HepG2 (cell line): ENCODE results near the gene NTM. TPM values are rescaled to one million over a fixed set of nuclear protein-coding genes. Genes with fewer than 3 reads are reported as not detected.

Source experiments
- ATAC-seq: fragments of 200-7000 bp; cut with Tn5 transposase; 3 replicates; pipeline ENCODE4 v1.9.1; 2020; ENCODE audit warnings: mild to moderate bottlenecking, moderate library complexity
- BruUV-seq: library from RNA; stranded (reverse); fragments of 400-500 nt; replicated peaks from 2 replicates; lab custom pipeline; 2021; lab: Mats Ljungman, UMichigan
- CTCF ChIA-PET: fragments of 300-600 bp; formaldehyde crosslinking; extraction: SDS; loops from one replicate; lab custom pipeline; 2021; ENCODE audit warnings: low total read pairs, inconsistent platforms, low intra/inter-chr PET ratio; lab: Yijun Ruan, JAX
- POLR2A ChIA-PET: fragments of 350-600 bp; sonication (Branson Sonifier 250); formaldehyde crosslinking; loops from one replicate; lab custom pipeline; 2020; ENCODE audit warnings: antibody characterized with exemption, inconsistent platforms; lab: Yijun Ruan, JAX
- DNase-seq: peaks from one replicate; pipeline ENCODE4 v3.0.0-alpha.2; 2015; ENCODE audit warnings: low spot score
- FAIRE-seq: peaks from 3 replicates; lab custom pipeline; 2011; peaks lifted over from hg19 to GRCh38; lab: Jason Lieb, UNC
- H2AFZ ChIP-seq: one replicate; pipeline ENCODE4 v1.6.1; 2011; ENCODE audit warnings: low read length, inconsistent platforms
- H3K27ac ChIP-seq: fragments of 300-600 bp; 3 replicates; pipeline ENCODE4 v1.8.0; 2011; ENCODE audit warnings: mixed run types, mild to moderate bottlenecking, mixed read lengths, low read length, inconsistent platforms; ENCODE audit not compliant: insufficient read depth; ENCODE audit errors: extremely low read length
- H3K27me3 ChIP-seq, 2 experiments: fragments of 200-600 bp in 1 of 2; 2 replicates in 1 of 2; 3 replicates in 1 of 2; pipeline versions ENCODE4 v1.6.0 to v1.8.0; 2011; ENCODE audit warnings: low read length in 2 of 2, mild to moderate bottlenecking in 2 of 2, moderate library complexity in 2 of 2, inconsistent platforms in 1 of 2; ENCODE audit not compliant: insufficient read depth in 2 of 2, control insufficient read depth in 1 of 2
- H3K36me3 ChIP-seq, 2 experiments: fragments of 200-600 bp in 1 of 2; replicated peaks in 1 of 2; 2 replicates in 1 of 2; 3 replicates in 1 of 2; pipeline versions ENCODE4 v1.5.1 to v1.8.0; 2011; ENCODE audit warnings: low read length in 2 of 2, inconsistent platforms in 1 of 2; ENCODE audit not compliant: insufficient read depth in 2 of 2, control insufficient read depth in 1 of 2
- H3K4me1 ChIP-seq: 2 replicates; pipeline ENCODE4 v1.5.1; 2012; ENCODE audit warnings: low read length, inconsistent platforms; ENCODE audit not compliant: insufficient read depth
- H3K4me2 ChIP-seq: 2 replicates; pipeline ENCODE4 v1.6.0; 2011; ENCODE audit warnings: low read depth, low read length, inconsistent platforms
- H3K4me3 ChIP-seq, 3 experiments: fragments of 200-600 bp in 1 of 3; sonication (generic), shearing (Covaris generic) in 1 of 3; replicated peaks in 1 of 3; 2 replicates each; pipeline ENCODE4 v1.5.1; 2011 to 2016; ENCODE audit warnings: low read length in 3 of 3, inconsistent platforms in 2 of 3, low read depth in 2 of 3, mild to moderate bottlenecking in 2 of 3, control low read depth in 1 of 3, mixed read lengths in 1 of 3; ENCODE audit not compliant: insufficient read depth in 1 of 3
- H3K79me2 ChIP-seq: one replicate; pipeline ENCODE4 v1.6.1; 2011; ENCODE audit warnings: low read length, inconsistent platforms; ENCODE audit not compliant: insufficient read depth
- H3K9ac ChIP-seq: 2 replicates; pipeline ENCODE4 v1.6.0; 2011; ENCODE audit warnings: mild to moderate bottlenecking, low read depth, low read length, inconsistent platforms; ENCODE audit not compliant: insufficient read depth
- H3K9me3 ChIP-seq: 2 replicates; pipeline ENCODE4 v1.5.1; 2012; ENCODE audit warnings: mild to moderate bottlenecking, low read length
- H4K20me1 ChIP-seq: 2 replicates; pipeline ENCODE4 v1.6.0; 2011; ENCODE audit warnings: inconsistent platforms, mild to moderate bottlenecking, low read length, moderate library complexity; ENCODE audit not compliant: insufficient read depth
- ATF7 ChIP-seq, 2 experiments: fragments of 450-650 bp in 1 of 2; sonication (generic) in 1 of 2; formaldehyde crosslinking in 1 of 2; IDR thresholded peaks; 2 replicates each; pipeline versions ENCODE4 v1.4.0 to v1.6.1; 2016 to 2020; ENCODE audit warnings: antibody characterized with exemption in 1 of 2, mild to moderate bottlenecking in 1 of 2, missing genetic modification reagents in 1 of 2
- CREB1 ChIP-seq, 2 experiments: fragments of 450-650 bp in 1 of 2; IDR thresholded peaks; 2 replicates each; pipeline ENCODE4 v1.6.1; 2016 to 2017; ENCODE audit warnings: control low read depth in 1 of 2, mild to moderate bottlenecking in 1 of 2, missing compliant biosample characterization in 1 of 2, missing genetic modification characterization in 1 of 2
- JUN ChIP-seq: sonication (generic); formaldehyde crosslinking; IDR thresholded peaks from 2 replicates; pipeline ENCODE4 v1.4.0; 2020; ENCODE audit warnings: mild to moderate bottlenecking, missing genetic modification reagents
- ZNF605 ChIP-seq: sonication (generic); formaldehyde crosslinking; IDR thresholded peaks from 2 replicates; pipeline ENCODE4 v1.8.0; 2022; ENCODE audit warnings: mild to moderate bottlenecking, missing genetic modification reagents
- WGBS: methylation state at CpG from one replicate; pipeline ENCODE4 v1.1.6; 2017; ENCODE audit warnings: low lambda C conversion rate; 5-methylcytosine and 5-hydroxymethylcytosine counted together
- in situ Hi-C: cut with HindIII; loops from 2 replicates; pipeline ENCODE4 v1.10.0; 2017; ENCODE audit warnings: low pct_unique_long_range_greater_than_20kb; ENCODE audit not compliant: extremely low pct_ligation_motif_present
- intact Hi-C: fragments of 100-400 bp; cut with micrococcal nuclease; formaldehyde crosslinking; loops from one replicate; pipeline ENCODE4 v1.10.0; 2022; ENCODE audit not compliant: unreplicated experiment
- polyA plus RNA-seq, 8 experiments: library from polyadenylated mRNA; depleted of rRNA in 3 of 8; stranded (reverse) in 7 of 8; unstranded in 1 of 8; fragments of >200 nt; fragmentation: Illumina TruSeq in 4 of 8; extraction: Trizol in 4 of 8; gene quantifications; 2 replicates each; pipeline versions ENCODE4 v1.2.1 to v1.2.3, GENCODE V29; 2011 to 2016; ENCODE audit warnings: low read depth in 4 of 8, missing spikeins in 1 of 8, mixed read lengths in 1 of 8; ENCODE audit not compliant: insufficient read depth in 1 of 8
- total RNA-seq, 5 experiments: library from RNA; depleted of rRNA; stranded (reverse); fragments of >200 nt; fragmentation: Illumina TruSeq; extraction: Trizol; gene quantifications; 2 replicates each; pipeline ENCODE4 v1.2.3, GENCODE V29; 2016; ENCODE audit warnings: low read depth in 1 of 5
- TF ChIP-seq, protein P1 (sequence below): sonication (generic); formaldehyde crosslinking; IDR thresholded peaks from 2 replicates; pipeline ENCODE4 v1.4.0; 2020; ENCODE audit warnings: missing genetic modification reagents, borderline replicate concordance
- TF ChIP-seq, protein P2 (sequence below): sonication (generic); formaldehyde crosslinking; IDR thresholded peaks from 2 replicates; pipeline ENCODE4 v1.4.0; 2020; ENCODE audit warnings: missing genetic modification reagents

NTM gene
- total and polyA plus RNA-seq, 2 of the 13 experiments (the other 11 are each of a cell fraction or from before 2014, with no cell fraction given), result not detected

DNA sequence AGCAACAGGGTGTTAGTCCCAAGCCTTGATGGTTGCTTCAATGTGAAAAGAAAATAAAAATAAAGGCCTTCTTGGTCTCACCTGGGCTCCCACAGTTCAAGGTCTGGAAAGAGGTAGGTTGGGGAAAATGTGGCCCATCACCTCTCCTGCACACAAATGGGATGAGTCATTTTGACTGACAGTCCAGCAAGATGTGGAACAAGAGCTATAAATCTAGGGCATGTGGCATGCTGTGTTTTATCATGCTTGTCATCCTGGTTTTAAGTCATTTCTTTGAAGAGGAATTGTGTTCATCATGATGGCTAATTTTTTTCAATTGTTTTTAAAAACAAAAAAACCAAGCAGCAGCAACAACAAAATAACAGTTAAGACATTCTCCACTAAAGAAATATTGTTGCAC, 503.7 kb downstream of the NTM start (continued):
- TF ChIP-seq, protein P1, sequence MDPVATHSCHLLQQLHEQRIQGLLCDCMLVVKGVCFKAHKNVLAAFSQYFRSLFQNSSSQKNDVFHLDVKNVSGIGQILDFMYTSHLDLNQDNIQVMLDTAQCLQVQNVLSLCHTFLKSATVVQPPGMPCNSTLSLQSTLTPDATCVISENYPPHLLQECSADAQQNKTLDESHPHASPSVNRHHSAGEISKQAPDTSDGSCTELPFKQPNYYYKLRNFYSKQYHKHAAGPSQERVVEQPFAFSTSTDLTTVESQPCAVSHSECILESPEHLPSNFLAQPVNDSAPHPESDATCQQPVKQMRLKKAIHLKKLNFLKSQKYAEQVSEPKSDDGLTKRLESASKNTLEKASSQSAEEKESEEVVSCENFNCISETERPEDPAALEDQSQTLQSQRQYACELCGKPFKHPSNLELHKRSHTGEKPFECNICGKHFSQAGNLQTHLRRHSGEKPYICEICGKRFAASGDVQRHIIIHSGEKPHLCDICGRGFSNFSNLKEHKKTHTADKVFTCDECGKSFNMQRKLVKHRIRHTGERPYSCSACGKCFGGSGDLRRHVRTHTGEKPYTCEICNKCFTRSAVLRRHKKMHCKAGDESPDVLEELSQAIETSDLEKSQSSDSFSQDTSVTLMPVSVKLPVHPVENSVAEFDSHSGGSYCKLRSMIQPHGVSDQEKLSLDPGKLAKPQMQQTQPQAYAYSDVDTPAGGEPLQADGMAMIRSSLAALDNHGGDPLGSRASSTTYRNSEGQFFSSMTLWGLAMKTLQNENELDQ, result no peak
- no peak for TF ChIP-seq JUN (CRISPR knock-in tag)
- TF ChIP-seq, protein P2, sequence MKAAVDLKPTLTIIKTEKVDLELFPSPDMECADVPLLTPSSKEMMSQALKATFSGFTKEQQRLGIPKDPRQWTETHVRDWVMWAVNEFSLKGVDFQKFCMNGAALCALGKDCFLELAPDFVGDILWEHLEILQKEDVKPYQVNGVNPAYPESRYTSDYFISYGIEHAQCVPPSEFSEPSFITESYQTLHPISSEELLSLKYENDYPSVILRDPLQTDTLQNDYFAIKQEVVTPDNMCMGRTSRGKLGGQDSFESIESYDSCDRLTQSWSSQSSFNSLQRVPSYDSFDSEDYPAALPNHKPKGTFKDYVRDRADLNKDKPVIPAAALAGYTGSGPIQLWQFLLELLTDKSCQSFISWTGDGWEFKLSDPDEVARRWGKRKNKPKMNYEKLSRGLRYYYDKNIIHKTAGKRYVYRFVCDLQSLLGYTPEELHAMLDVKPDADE (CRISPR knock-in tag), result no peak
- TF ChIP-seq, all 625 proteins: peak for 0

DNA sequence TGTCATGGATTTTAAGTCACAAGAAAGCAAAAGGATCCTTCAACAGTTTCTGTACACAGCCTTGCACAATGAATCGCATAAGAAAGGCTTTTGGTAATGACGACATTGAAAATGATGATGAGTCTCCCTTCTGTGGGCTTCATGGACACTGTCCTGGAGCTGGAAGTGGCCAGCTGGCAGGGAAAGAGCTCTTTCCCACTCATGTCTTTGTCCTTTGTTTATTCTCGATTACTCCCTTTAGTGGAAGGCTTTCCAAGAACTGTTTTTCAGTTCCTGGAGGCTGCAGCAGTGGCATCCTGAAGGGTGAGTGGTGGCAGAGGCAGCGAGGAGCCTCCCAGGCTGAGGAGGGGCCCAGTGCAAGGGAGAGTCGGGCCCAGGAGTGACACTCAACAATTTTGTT, 505.2 kb downstream of the NTM start:
- H3K27ac ChIP-seq, result no peak overlapping the region
- no peaks in the 10 kb centered on the region for H3K4me1 ChIP-seq
- no peak overlapping the region for H3K9ac ChIP-seq
- no TSS peak for BruUV-seq
- WGBS, result 2% methylated on average over 5 of the region's 5 CpGs
- DNase-seq (no peak), ATAC-seq (no peak), FAIRE-seq (no peak)
- H3K36me3 ChIP-seq, result no peaks in the 10 kb centered on the region
- ChIA-PET CTCF (no interaction called here), POLR2A (no interaction called here)
- no peak overlapping the region for H3K4me2 ChIP-seq
- H4K20me1 ChIP-seq, result no peaks in the 10 kb centered on the region
- in situ Hi-C loops, result no loop called here
- H3K9me3 ChIP-seq, result no peaks in the 10 kb centered on the region
- H2AFZ ChIP-seq, result no peak overlapping the region
- no peak overlapping the region for H3K4me3 ChIP-seq
- no peak for TF ChIP-seq ZNF605 (CRISPR knock-in tag)
- peak; percentile 50; the same call in 1 of the 2 replicates for TF ChIP-seq CREB1 (IDR thresholded peaks at IDR 0.05)
- TF ChIP-seq CREB1 (CRISPR knock-in tag; IDR thresholded peaks at IDR 0.05), result no peak
- peak; percentile 21; the same call in 1 of the 2 replicates for TF ChIP-seq ATF7 (IDR thresholded peaks at IDR 0.05)
- no peak for TF ChIP-seq ATF7 (CRISPR knock-in tag; IDR thresholded peaks at IDR 0.05)
- no peaks in the 10 kb centered on the region for H3K79me2 ChIP-seq
- intact Hi-C loops, result no loop called here
- peaks cover 0 to 3% of the 10 kb centered on the region in 2 experiments; a peak in 1 of 5 replicates for H3K27me3 ChIP-seq
